ENCODE results near the gene FARP2.
"Not testable (repeated sequence)": the region's sequence is repeated elsewhere in the genome, so short reads cannot be mapped to it uniquely, and the experiment has no call there.

Gene FARP2

GRCh38 chr2:241364781-241365180 is 8.7 kb downstream of the FARP2 start:
- Histone ChIP-seq H3K9me3 (ENCODE audit: control insufficient read depth in 2 of 2, low read length in 2 of 2) (no peaks in the 10 kb centered on the region), H3K4me3 (ENCODE audit: low read length in 2 of 2) (no peak overlapping the region), H3K36me3 (ENCODE audit: control insufficient read depth in 2 of 2, insufficient read depth in 2 of 2, low read length in 2 of 2) (peaks cover 0 to 12% of the 10 kb centered on the region in 2 donors), H3K4me1 (ENCODE audit: control insufficient read depth in 2 of 2, insufficient read depth in 2 of 2, low read length in 2 of 2) (peaks cover 11 to 29% of the 10 kb centered on the region in 2 donors), H3K27me3 (ENCODE audit: control insufficient read depth in 2 of 2, insufficient read depth in 2 of 2, low read length in 2 of 2) (no peaks in the 10 kb centered on the region), H3K9ac (ENCODE audit: low read depth in 1 of 2, low read length in 2 of 2) (no peak overlapping the region), H3K27ac (ENCODE audit: low read depth in 2 of 2, low read length in 2 of 2) (no peak overlapping the region)

GRCh38 chr2:241366678-241367077 is 10.6 kb downstream of the FARP2 start:
- peaks cover 6 to 25% of the 10 kb centered on the region in 2 donors for H3K4me1 ChIP-seq (ENCODE audit: control insufficient read depth in 2 of 2, insufficient read depth in 2 of 2, low read length in 2 of 2)
- no peak overlapping the region for H3K27ac ChIP-seq (ENCODE audit: low read depth in 2 of 2, low read length in 2 of 2)
- peaks cover 0 to 16% of the 10 kb centered on the region in 2 donors for H3K36me3 ChIP-seq (ENCODE audit: control insufficient read depth in 2 of 2, insufficient read depth in 2 of 2, low read length in 2 of 2)
- no peak overlapping the region for H3K9ac ChIP-seq (ENCODE audit: low read depth in 1 of 2, low read length in 2 of 2)
- no peak overlapping the region for H3K4me3 ChIP-seq (ENCODE audit: low read length in 2 of 2)
- H3K27me3 ChIP-seq (ENCODE audit: control insufficient read depth in 2 of 2, insufficient read depth in 2 of 2, low read length in 2 of 2): no peaks in the 10 kb centered on the region
- H3K9me3 ChIP-seq (ENCODE audit: control insufficient read depth in 2 of 2, low read length in 2 of 2): no peaks in the 10 kb centered on the region

- Histone ChIP-seq H3K36me3 (ENCODE audit: control insufficient read depth in 2 of 2, insufficient read depth in 2 of 2, low read length in 2 of 2) (peaks cover 0 to 17% of the 10 kb centered on the region in 2 donors), H3K9me3 (ENCODE audit: control insufficient read depth in 2 of 2, low read length in 2 of 2) (no peaks in the 10 kb centered on the region), H3K4me1 (ENCODE audit: control insufficient read depth in 2 of 2, insufficient read depth in 2 of 2, low read length in 2 of 2) (peaks cover 23 to 40% of the 10 kb centered on the region in 2 donors), H3K9ac (ENCODE audit: low read depth in 1 of 2, low read length in 2 of 2) (no peak overlapping the region), H3K4me3 (ENCODE audit: low read length in 2 of 2) (no peak overlapping the region), H3K27me3 (ENCODE audit: control insufficient read depth in 2 of 2, insufficient read depth in 2 of 2, low read length in 2 of 2) (no peaks in the 10 kb centered on the region), H3K27ac (ENCODE audit: low read depth in 2 of 2, low read length in 2 of 2) (no peak overlapping the region)
Observed at GRCh38 chr2:241368643-241369042, 12.6 kb downstream of the FARP2 start.

GRCh38 chr2:241372361-241372992 is 16.4 kb downstream of the FARP2 start:
- Histone ChIP-seq H3K4me1 (ENCODE audit: control insufficient read depth in 2 of 2, insufficient read depth in 2 of 2, low read length in 2 of 2) (peaks cover 28 to 49% of the 10 kb centered on the region in 2 donors), H3K9ac (ENCODE audit: low read depth in 1 of 2, low read length in 2 of 2) (peak overlapping the region; percentile 15 to 26), H3K27me3 (ENCODE audit: control insufficient read depth in 2 of 2, insufficient read depth in 2 of 2, low read length in 2 of 2) (no peaks in the 10 kb centered on the region), H3K36me3 (ENCODE audit: control insufficient read depth in 2 of 2, insufficient read depth in 2 of 2, low read length in 2 of 2) (peaks cover 11 to 16% of the 10 kb centered on the region in 2 donors), H3K27ac (ENCODE audit: low read depth in 2 of 2, low read length in 2 of 2) (peak overlapping the region; percentile 71 to 79), H3K4me3 (ENCODE audit: low read length in 2 of 2) (peak overlapping the region; percentile 8 to 29), H3K9me3 (ENCODE audit: control insufficient read depth in 2 of 2, low read length in 2 of 2) (no peaks in the 10 kb centered on the region)

GRCh38 chr2:241373446-241373845 is 17.4 kb downstream of the FARP2 start:
- H3K4me1 ChIP-seq (ENCODE audit: control insufficient read depth in 2 of 2, insufficient read depth in 2 of 2, low read length in 2 of 2): peaks cover 28 to 49% of the 10 kb centered on the region in 2 donors

GRCh38 chr2:241373906-241374305 is 17.8 kb downstream of the FARP2 start:
- Histone ChIP-seq H3K4me1 (ENCODE audit: control insufficient read depth in 2 of 2, insufficient read depth in 2 of 2, low read length in 2 of 2) (peaks cover 28 to 47% of the 10 kb centered on the region in 2 donors), H3K36me3 (ENCODE audit: control insufficient read depth in 2 of 2, insufficient read depth in 2 of 2, low read length in 2 of 2) (peaks cover 11 to 16% of the 10 kb centered on the region in 2 donors), H3K9ac (ENCODE audit: low read depth in 1 of 2, low read length in 2 of 2) (peak overlapping the region in 1 of 2 donors; percentile 32), H3K27ac (ENCODE audit: low read depth in 2 of 2, low read length in 2 of 2) (peak overlapping the region; percentile 91 to 93)
- not testable (repeated sequence) for H3K9me3 ChIP-seq (ENCODE audit: control insufficient read depth in 2 of 2, low read length in 2 of 2); H3K27me3 ChIP-seq (ENCODE audit: control insufficient read depth in 2 of 2, insufficient read depth in 2 of 2, low read length in 2 of 2); H3K4me3 ChIP-seq (ENCODE audit: low read length in 2 of 2)

More at GRCh38 chr2:241373446-241373845, 17.4 kb downstream of the FARP2 start:
- H3K27me3 ChIP-seq (ENCODE audit: control insufficient read depth in 2 of 2, insufficient read depth in 2 of 2, low read length in 2 of 2): no peaks in the 10 kb centered on the region
- peaks cover 11 to 16% of the 10 kb centered on the region in 2 donors for H3K36me3 ChIP-seq (ENCODE audit: control insufficient read depth in 2 of 2, insufficient read depth in 2 of 2, low read length in 2 of 2)
- peak overlapping the region; percentile 71 to 79 for H3K27ac ChIP-seq (ENCODE audit: low read depth in 2 of 2, low read length in 2 of 2)
- peak overlapping the region in 1 of 2 donors; percentile 18 for H3K9ac ChIP-seq (ENCODE audit: low read depth in 1 of 2, low read length in 2 of 2)
- no peak overlapping the region for H3K4me3 ChIP-seq (ENCODE audit: low read length in 2 of 2)
- no peaks in the 10 kb centered on the region for H3K9me3 ChIP-seq (ENCODE audit: control insufficient read depth in 2 of 2, low read length in 2 of 2)

- H3K9ac ChIP-seq (ENCODE audit: low read depth in 1 of 2, low read length in 2 of 2): no peak overlapping the region
- H3K36me3 ChIP-seq (ENCODE audit: control insufficient read depth in 2 of 2, insufficient read depth in 2 of 2, low read length in 2 of 2): peaks cover 11 to 19% of the 10 kb centered on the region in 2 donors
- H3K4me1 ChIP-seq (ENCODE audit: control insufficient read depth in 2 of 2, insufficient read depth in 2 of 2, low read length in 2 of 2): peaks cover 28 to 42% of the 10 kb centered on the region in 2 donors
- no peaks in the 10 kb centered on the region for H3K9me3 ChIP-seq (ENCODE audit: control insufficient read depth in 2 of 2, low read length in 2 of 2)
- H3K27me3 ChIP-seq (ENCODE audit: control insufficient read depth in 2 of 2, insufficient read depth in 2 of 2, low read length in 2 of 2): no peaks in the 10 kb centered on the region
- H3K4me3 ChIP-seq (ENCODE audit: low read length in 2 of 2): no peak overlapping the region
- H3K27ac ChIP-seq (ENCODE audit: low read depth in 2 of 2, low read length in 2 of 2): peak overlapping the region; percentile 91 to 93
Observed at GRCh38 chr2:241375300-241375699, 19.2 kb downstream of the FARP2 start.

GRCh38 chr2:241376808-241377207 is 20.7 kb downstream of the FARP2 start:
- H3K4me3 ChIP-seq (ENCODE audit: low read length in 2 of 2): no peak overlapping the region
- no peak overlapping the region for H3K9ac ChIP-seq (ENCODE audit: low read depth in 1 of 2, low read length in 2 of 2)
- H3K36me3 ChIP-seq (ENCODE audit: control insufficient read depth in 2 of 2, insufficient read depth in 2 of 2, low read length in 2 of 2): peaks cover 17 to 18% of the 10 kb centered on the region in 2 donors
- no peaks in the 10 kb centered on the region for H3K27me3 ChIP-seq (ENCODE audit: control insufficient read depth in 2 of 2, insufficient read depth in 2 of 2, low read length in 2 of 2)
- H3K9me3 ChIP-seq (ENCODE audit: control insufficient read depth in 2 of 2, low read length in 2 of 2): no peaks in the 10 kb centered on the region
- H3K4me1 ChIP-seq (ENCODE audit: control insufficient read depth in 2 of 2, insufficient read depth in 2 of 2, low read length in 2 of 2): peaks cover 24 to 36% of the 10 kb centered on the region in 2 donors
- H3K27ac ChIP-seq (ENCODE audit: low read depth in 2 of 2, low read length in 2 of 2): no peak overlapping the region

- Histone ChIP-seq H3K27ac (ENCODE audit: low read depth in 2 of 2, low read length in 2 of 2) (no peak overlapping the region), H3K4me3 (ENCODE audit: low read length in 2 of 2) (no peak overlapping the region), H3K9ac (ENCODE audit: low read depth in 1 of 2, low read length in 2 of 2) (no peak overlapping the region), H3K27me3 (ENCODE audit: control insufficient read depth in 2 of 2, insufficient read depth in 2 of 2, low read length in 2 of 2) (no peaks in the 10 kb centered on the region), H3K36me3 (ENCODE audit: control insufficient read depth in 2 of 2, insufficient read depth in 2 of 2, low read length in 2 of 2) (peaks cover 22 to 30% of the 10 kb centered on the region in 2 donors), H3K4me1 (ENCODE audit: control insufficient read depth in 2 of 2, insufficient read depth in 2 of 2, low read length in 2 of 2) (peaks cover 7 to 16% of the 10 kb centered on the region in 2 donors), H3K9me3 (ENCODE audit: control insufficient read depth in 2 of 2, low read length in 2 of 2) (no peaks in the 10 kb centered on the region)
Observed at GRCh38 chr2:241378816-241379215, 22.7 kb downstream of the FARP2 start.

- Histone ChIP-seq H3K27me3 (ENCODE audit: control insufficient read depth in 2 of 2, insufficient read depth in 2 of 2, low read length in 2 of 2) (no peaks in the 10 kb centered on the region), H3K9ac (ENCODE audit: low read depth in 1 of 2, low read length in 2 of 2) (no peak overlapping the region), H3K9me3 (ENCODE audit: control insufficient read depth in 2 of 2, low read length in 2 of 2) (no peaks in the 10 kb centered on the region), H3K4me3 (ENCODE audit: low read length in 2 of 2) (no peak overlapping the region), H3K36me3 (ENCODE audit: control insufficient read depth in 2 of 2, insufficient read depth in 2 of 2, low read length in 2 of 2) (peaks cover 22 to 30% of the 10 kb centered on the region in 2 donors), H3K4me1 (ENCODE audit: control insufficient read depth in 2 of 2, insufficient read depth in 2 of 2, low read length in 2 of 2) (peaks cover 0 to 9% of the 10 kb centered on the region in 2 donors), H3K27ac (ENCODE audit: low read depth in 2 of 2, low read length in 2 of 2) (no peak overlapping the region)
Observed at GRCh38 chr2:241379481-241380480, 23.7 kb downstream of the FARP2 start.

Measured in mucosa of rectum (tissue), 2 donors.